Fibroblast of lung (primary cell): Measurements from ENCODE around the gene GDF11. TPM values are rescaled to one million over a fixed set of nuclear protein-coding genes. Genes with fewer than 3 reads are reported as not detected.

Experiments
- DNase-seq, 2 donors: peaks; one replicate each; pipeline versions ENCODE4 v3.0.0 to v3.0.0-alpha.2; 2010; ENCODE audit warnings: low read depth in 2 of 2
- H2AFZ ChIP-seq: 2 replicates; pipeline ENCODE4 v1.5.1; 2012; ENCODE audit warnings: low read length, control low read depth, inconsistent platforms
- H3K27ac ChIP-seq: 2 replicates; pipeline ENCODE4 v1.5.1; 2011; ENCODE audit warnings: low read length, control low read depth; ENCODE audit not compliant: insufficient read depth
- H3K27me3 ChIP-seq: 2 replicates; pipeline ENCODE4 v1.5.1; 2011; ENCODE audit warnings: mild to moderate bottlenecking, low read length; ENCODE audit not compliant: control insufficient read depth, insufficient read depth
- H3K36me3 ChIP-seq: 2 replicates; pipeline ENCODE4 v1.5.1; 2011; ENCODE audit warnings: low read length; ENCODE audit not compliant: control insufficient read depth, insufficient read depth
- H3K4me1 ChIP-seq: 2 replicates; pipeline ENCODE4 v1.5.1; 2011; ENCODE audit warnings: low read length; ENCODE audit not compliant: control insufficient read depth, insufficient read depth; ENCODE audit errors: extremely low read depth
- H3K4me2 ChIP-seq: 2 replicates; pipeline ENCODE4 v1.5.1; 2011; ENCODE audit warnings: low read length, control low read depth; ENCODE audit not compliant: insufficient read depth; ENCODE audit errors: extremely low read depth
- H3K4me3 ChIP-seq, 4 experiments: fragments of 200-600 bp in 1 of 4; sonication (generic) in 1 of 4; replicated peaks in 1 of 4; 2 replicates each; pipeline ENCODE4 v1.5.1; 2011 to 2016; ENCODE audit warnings: low read length in 4 of 4, low read depth in 3 of 4, mild to moderate bottlenecking in 3 of 4, control low read depth in 2 of 4, inconsistent platforms in 1 of 4, mixed read lengths in 1 of 4; ENCODE audit not compliant: insufficient read depth in 1 of 4; ENCODE audit errors: control extremely low read depth in 1 of 4
- H3K79me2 ChIP-seq: 2 replicates; pipeline ENCODE4 v1.5.1; 2012; ENCODE audit warnings: mild to moderate bottlenecking, low read length, inconsistent platforms; ENCODE audit not compliant: control insufficient read depth, insufficient read depth
- H3K9ac ChIP-seq: 2 replicates; pipeline ENCODE4 v1.5.1; 2011; ENCODE audit warnings: mild to moderate bottlenecking, low read length, control low read depth; ENCODE audit not compliant: insufficient read depth
- H3K9me3 ChIP-seq: 2 replicates; pipeline ENCODE4 v1.5.1; 2012; ENCODE audit warnings: low read depth, low read length; ENCODE audit not compliant: control insufficient read depth, insufficient read depth
- H4K20me1 ChIP-seq: 2 replicates; pipeline ENCODE4 v1.5.1; 2011; ENCODE audit warnings: low read length; ENCODE audit not compliant: control insufficient read depth, insufficient read depth; ENCODE audit errors: extremely low read depth
- EZH2 ChIP-seq: IDR thresholded peaks from 2 replicates; pipeline ENCODE4 v1.5.1; 2012; ENCODE audit warnings: low read length, control low read depth, mild to moderate bottlenecking; ENCODE audit errors: missing control alignments
- polyA plus RNA-seq, 2 donors: library from polyadenylated mRNA; depleted of rRNA in 1 of 2; stranded (reverse) in 1 of 2; unstranded in 1 of 2; fragments of >200 nt; gene quantifications; 2 replicates each; pipeline ENCODE4 v1.2.1, GENCODE V29; 2011 to 2012; ENCODE audit warnings: missing spikeins in 1 of 2
- total RNA-seq: library from RNA; depleted of rRNA; stranded (reverse); fragments of >200 nt; gene quantifications from 2 replicates; pipeline ENCODE4 v1.2.1, GENCODE V29; 2014
- TF ChIP-seq, protein P1 (sequence below), 2 donors: IDR thresholded peaks in 1 of 2; conservative IDR thresholded peaks in 1 of 2; 1 replicate in 1 of 2; 2 replicates in 1 of 2; pipeline ENCODE4 v1.5.1; 2011 to 2012; ENCODE audit warnings: low read length in 2 of 2, control low read depth in 1 of 2, inconsistent platforms in 1 of 2, low read depth in 1 of 2, mild to moderate bottlenecking in 1 of 2

The GDF11 gene
- total and polyA plus RNA-seq, 2 donors (not counting 1 experiment from before 2014, with no cell fraction given): 4.3 to 9.4 TPM

DNA sequence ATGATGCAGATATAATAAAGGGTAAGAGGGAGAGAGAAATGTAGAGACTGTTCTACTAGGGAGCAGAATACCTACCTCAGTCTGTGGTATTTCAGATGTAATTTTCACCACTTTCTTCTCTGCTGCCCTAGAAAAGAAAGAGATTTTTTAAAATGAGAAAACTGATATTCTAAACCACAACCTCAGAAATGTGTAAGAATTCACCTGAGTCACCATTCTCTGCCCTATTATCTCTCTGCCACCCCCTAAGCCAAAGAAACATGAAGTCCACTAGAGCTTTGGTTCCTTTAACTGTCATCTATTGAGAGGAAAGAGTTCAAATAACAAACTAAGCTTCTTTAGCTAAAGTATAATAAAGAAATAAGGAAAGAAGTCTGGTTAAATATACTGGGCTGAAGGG is 53.0 kb downstream of the GDF11 start:
- no peak overlapping the region for H3K4me2 ChIP-seq
- no peaks in the 10 kb centered on the region for H3K27me3 ChIP-seq
- H3K9ac ChIP-seq: no peak overlapping the region
- DNase-seq: peak in 1 of 2 donors; percentile 9
- H2AFZ ChIP-seq: no peak overlapping the region
- H3K79me2 ChIP-seq: no peaks in the 10 kb centered on the region
- H3K36me3 ChIP-seq: peaks cover 12% of the 10 kb centered on the region
- H3K4me3 ChIP-seq: no peak overlapping the region
- no peaks in the 10 kb centered on the region for H4K20me1 ChIP-seq
- no peak overlapping the region for H3K27ac ChIP-seq
- H3K4me1 ChIP-seq: no peaks in the 10 kb centered on the region
- TF ChIP-seq EZH2: no peak
- TF ChIP-seq, protein P1, sequence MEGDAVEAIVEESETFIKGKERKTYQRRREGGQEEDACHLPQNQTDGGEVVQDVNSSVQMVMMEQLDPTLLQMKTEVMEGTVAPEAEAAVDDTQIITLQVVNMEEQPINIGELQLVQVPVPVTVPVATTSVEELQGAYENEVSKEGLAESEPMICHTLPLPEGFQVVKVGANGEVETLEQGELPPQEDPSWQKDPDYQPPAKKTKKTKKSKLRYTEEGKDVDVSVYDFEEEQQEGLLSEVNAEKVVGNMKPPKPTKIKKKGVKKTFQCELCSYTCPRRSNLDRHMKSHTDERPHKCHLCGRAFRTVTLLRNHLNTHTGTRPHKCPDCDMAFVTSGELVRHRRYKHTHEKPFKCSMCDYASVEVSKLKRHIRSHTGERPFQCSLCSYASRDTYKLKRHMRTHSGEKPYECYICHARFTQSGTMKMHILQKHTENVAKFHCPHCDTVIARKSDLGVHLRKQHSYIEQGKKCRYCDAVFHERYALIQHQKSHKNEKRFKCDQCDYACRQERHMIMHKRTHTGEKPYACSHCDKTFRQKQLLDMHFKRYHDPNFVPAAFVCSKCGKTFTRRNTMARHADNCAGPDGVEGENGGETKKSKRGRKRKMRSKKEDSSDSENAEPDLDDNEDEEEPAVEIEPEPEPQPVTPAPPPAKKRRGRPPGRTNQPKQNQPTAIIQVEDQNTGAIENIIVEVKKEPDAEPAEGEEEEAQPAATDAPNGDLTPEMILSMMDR (conservative IDR thresholded peaks at IDR 0.05 in 1 of 2, IDR thresholded peaks at IDR 0.05 in 1 of 2; ENCODE audit: low read depth in 1 of 2, low read length in 2 of 2): no peak
- no peaks in the 10 kb centered on the region for H3K9me3 ChIP-seq

DNA sequence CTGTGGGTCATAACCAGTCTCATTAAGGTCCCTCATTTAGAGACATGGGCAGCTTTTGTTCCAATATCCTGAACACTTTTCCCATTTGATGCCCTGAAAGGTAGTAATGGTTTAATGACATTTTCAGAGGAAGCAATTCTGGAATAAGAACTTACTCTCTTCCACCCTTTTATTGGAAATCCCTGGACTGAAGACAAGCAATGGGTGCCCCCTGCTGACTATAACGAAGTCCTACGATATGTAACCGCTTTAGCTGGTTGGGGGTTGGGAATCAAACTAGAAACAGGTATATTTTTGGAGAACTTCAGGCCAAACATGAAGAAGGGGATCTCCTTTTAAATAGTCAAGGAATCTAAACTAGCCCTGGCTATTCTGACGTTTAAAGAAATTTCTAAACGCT is 54.1 kb downstream of the GDF11 start:
- no peaks in the 10 kb centered on the region for H3K4me1 ChIP-seq
- no peak overlapping the region for H3K4me2 ChIP-seq
- peak; percentile 39 to 71 for DNase-seq
- no peak overlapping the region for H2AFZ ChIP-seq
- H3K9ac ChIP-seq: no peak overlapping the region
- H3K36me3 ChIP-seq: peaks cover 10% of the 10 kb centered on the region
- TF ChIP-seq, protein P1 (conservative IDR thresholded peaks at IDR 0.05 in 1 of 2, IDR thresholded peaks at IDR 0.05 in 1 of 2; ENCODE audit: low read depth in 1 of 2, low read length in 2 of 2): peak; percentile 67 to 69
- no peak for TF ChIP-seq EZH2
- no peaks in the 10 kb centered on the region for H4K20me1 ChIP-seq
- H3K4me3 ChIP-seq: no peak overlapping the region
- peaks cover 4% of the 10 kb centered on the region for H3K79me2 ChIP-seq
- no peak overlapping the region for H3K27ac ChIP-seq
- no peaks in the 10 kb centered on the region for H3K27me3 ChIP-seq
- no peaks in the 10 kb centered on the region for H3K9me3 ChIP-seq

DNA sequence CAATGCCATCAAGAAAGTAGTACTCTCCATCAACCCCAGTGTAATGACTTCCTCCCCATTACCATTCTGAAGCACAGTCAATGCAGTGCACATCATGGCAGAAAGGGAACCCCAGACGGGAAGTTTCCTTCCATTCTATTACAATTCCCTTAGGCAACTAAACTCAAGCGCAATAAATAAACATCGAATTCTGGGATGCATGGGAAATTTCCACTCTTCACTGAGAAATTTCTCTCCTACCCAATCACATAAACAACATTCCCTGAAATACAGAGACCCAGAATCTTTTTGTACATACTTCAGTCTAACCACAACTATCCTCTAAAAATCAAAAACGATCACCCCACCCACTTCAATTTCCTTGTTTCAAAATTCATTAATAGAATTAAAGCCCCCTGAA is 54.6 kb downstream of the GDF11 start:
- no peak overlapping the region for H3K4me2 ChIP-seq
- peaks cover 4% of the 10 kb centered on the region for H3K79me2 ChIP-seq
- no peak overlapping the region for H3K4me3 ChIP-seq
- TF ChIP-seq, protein P1 (conservative IDR thresholded peaks at IDR 0.05 in 1 of 2, IDR thresholded peaks at IDR 0.05 in 1 of 2; ENCODE audit: low read depth in 1 of 2, low read length in 2 of 2): no peak
- TF ChIP-seq EZH2: no peak
- no peak overlapping the region for H3K9ac ChIP-seq
- H3K4me1 ChIP-seq: no peaks in the 10 kb centered on the region
- DNase-seq: no peak
- no peaks in the 10 kb centered on the region for H3K9me3 ChIP-seq
- H2AFZ ChIP-seq: no peak overlapping the region
- H3K27me3 ChIP-seq: no peaks in the 10 kb centered on the region
- peaks cover 10% of the 10 kb centered on the region for H3K36me3 ChIP-seq
- no peaks in the 10 kb centered on the region for H4K20me1 ChIP-seq
- no peak overlapping the region for H3K27ac ChIP-seq

Other genes starting within 250 kb of the GDF11 start
- gene OR6C4, start 193.5 kb upstream of the GDF11 start, total RNA-seq: under 0.01 TPM in 1 of 2 replicates, not detected in the other
- gene OR6C4, start 193.5 kb upstream of the GDF11 start, polyA plus RNA-seq: not detected in 2 replicates
- not detected in 2 replicates for gene OR2AP1, start 170.7 kb upstream of the GDF11 start, total RNA-seq
- gene OR2AP1, start 170.7 kb upstream of the GDF11 start, polyA plus RNA-seq: not detected in 2 replicates
- gene OR10P1, start 106.2 kb upstream of the GDF11 start, total RNA-seq: not detected in 2 replicates
- gene OR10P1, start 106.2 kb upstream of the GDF11 start, polyA plus RNA-seq: not detected in 2 replicates
- gene ITGA7, start 35.2 kb upstream of the GDF11 start, total RNA-seq: 40.3 and 130 TPM in 2 replicates
- gene ITGA7, start 35.2 kb upstream of the GDF11 start, polyA plus RNA-seq: 42.7 and 46.4 TPM in 2 replicates
- 90.9 and 103 TPM in 2 replicates for gene BLOC1S1, start 27.1 kb upstream of the GDF11 start, total RNA-seq
- gene BLOC1S1, start 27.1 kb upstream of the GDF11 start, polyA plus RNA-seq: 163 and 240 TPM in 2 replicates
- gene RDH5, start 22.7 kb upstream of the GDF11 start, total RNA-seq: 12.1 and 49.2 TPM in 2 replicates
- gene RDH5, start 22.7 kb upstream of the GDF11 start, polyA plus RNA-seq: 11.1 and 16.7 TPM in 2 replicates
- 3,001 and 3,424 TPM in 2 replicates for gene CD63, start 14.1 kb upstream of the GDF11 start, total RNA-seq
- gene CD63, start 14.1 kb upstream of the GDF11 start, polyA plus RNA-seq: 2,890 and 3,456 TPM in 2 replicates
- 83.0 and 88.5 TPM in 2 replicates for gene SARNP, start 74.6 kb downstream of the GDF11 start, total RNA-seq
- 172 and 183 TPM in 2 replicates for gene SARNP, start 74.6 kb downstream of the GDF11 start, polyA plus RNA-seq
- 15.7 and 26.9 TPM in 2 replicates for gene ORMDL2, start 74.9 kb downstream of the GDF11 start, total RNA-seq
- 54.5 and 60.6 TPM in 2 replicates for gene ORMDL2, start 74.9 kb downstream of the GDF11 start, polyA plus RNA-seq
- 56.0 and 66.7 TPM in 2 replicates for gene DNAJC14, start 86.5 kb downstream of the GDF11 start, total RNA-seq
- 11.5 and 12.2 TPM in 2 replicates for gene DNAJC14, start 86.5 kb downstream of the GDF11 start, polyA plus RNA-seq
- gene MMP19, start 99.8 kb downstream of the GDF11 start, total RNA-seq: 3.3 and 7.1 TPM in 2 replicates
- gene MMP19, start 99.8 kb downstream of the GDF11 start, polyA plus RNA-seq: 18.3 and 21.8 TPM in 2 replicates
- gene PYM1, start 184.8 kb downstream of the GDF11 start, total RNA-seq: 28.5 and 38.6 TPM in 2 replicates
- gene PYM1, start 184.8 kb downstream of the GDF11 start, polyA plus RNA-seq: 27.8 and 29.3 TPM in 2 replicates
- gene DGKA, start 188.0 kb downstream of the GDF11 start, total RNA-seq: 24.4 and 51.9 TPM in 2 replicates
- 41.4 and 44.7 TPM in 2 replicates for gene DGKA, start 188.0 kb downstream of the GDF11 start, polyA plus RNA-seq
- 0.26 and 0.50 TPM in 2 replicates for gene PMEL, start 222.9 kb downstream of the GDF11 start, total RNA-seq
- 0.41 and 0.84 TPM in 2 replicates for gene PMEL, start 222.9 kb downstream of the GDF11 start, polyA plus RNA-seq
- 12.7 and 14.6 TPM in 2 replicates for gene CDK2, start 223.7 kb downstream of the GDF11 start, total RNA-seq
- gene CDK2, start 223.7 kb downstream of the GDF11 start, polyA plus RNA-seq: 32.5 and 43.5 TPM in 2 replicates
- gene RAB5B, start 231.0 kb downstream of the GDF11 start, total RNA-seq: 46.2 and 55.3 TPM in 2 replicates
- 144 and 193 TPM in 2 replicates for gene RAB5B, start 231.0 kb downstream of the GDF11 start, polyA plus RNA-seq